HEK293 (cell line): ENCODE data around the gene KLRC1.
"Not testable (repeated sequence)": the region's sequence is repeated elsewhere in the genome, so short reads cannot be mapped to it uniquely, and the experiment has no call there.

Experiments used
- SALL2 ChIP-seq: fragments of 450-650 bp; formaldehyde crosslinking; IDR thresholded peaks from 2 replicates; pipeline ENCODE4 v1.5.0; 2017; ENCODE audit warnings: missing biosample characterization, mild to moderate bottlenecking, missing genetic modification characterization, borderline replicate concordance
- ZFP41 ChIP-seq: fragments of 450-650 bp; formaldehyde crosslinking; IDR thresholded peaks from 2 replicates; pipeline ENCODE4 v1.5.1; 2016; ENCODE audit warnings: missing biosample characterization, missing genetic modification characterization, borderline replicate concordance
- ZNF76 ChIP-seq: fragments of 450-650 bp; formaldehyde crosslinking; IDR thresholded peaks from 2 replicates; pipeline ENCODE4; 2016; ENCODE audit warnings: low read depth, missing biosample characterization, missing genetic modification characterization, borderline replicate concordance
- TF ChIP-seq, protein P1 (sequence below): fragments of 450-650 bp; IDR thresholded peaks from 2 replicates; pipeline ENCODE4 v1.5.1; 2018; ENCODE audit warnings: missing biosample characterization, mild to moderate bottlenecking, missing genetic modification characterization
- TF ChIP-seq, protein P2 (sequence below): IDR thresholded peaks from 2 replicates; pipeline ENCODE4 v1.6.1; 2011; ENCODE audit warnings: mild to moderate bottlenecking, low read depth, low read length, borderline replicate concordance
- TF ChIP-seq, protein P3 (sequence below): fragments of 450-650 bp; formaldehyde crosslinking; IDR thresholded peaks from 2 replicates; pipeline ENCODE4 v1.5.1; 2016; ENCODE audit warnings: missing biosample characterization, missing genetic modification characterization

DNA sequence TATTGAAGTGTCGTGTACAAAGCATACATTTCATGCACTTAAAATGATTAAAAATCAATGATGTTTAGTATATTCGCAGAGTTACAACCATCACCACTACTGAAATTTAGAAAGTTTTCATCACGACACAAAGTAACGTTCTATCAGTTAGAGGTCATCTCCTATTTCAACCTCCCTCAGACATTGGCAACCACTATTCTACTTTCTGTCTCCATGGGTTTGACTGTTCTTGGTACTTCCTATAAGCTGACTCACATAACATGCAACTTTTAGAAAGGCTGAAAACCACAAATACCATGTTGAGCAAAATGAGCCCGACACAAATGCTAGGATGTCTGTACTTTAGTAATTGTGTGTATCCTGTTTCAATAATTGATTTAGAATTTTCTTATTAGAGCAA lies 7.1 kb downstream of the KLRC1 start:
- not testable (repeated sequence) for TF ChIP-seq ZNF76 (tag by site-specific recombination); SALL2; ZFP41 (tag by site-specific recombination)
- TF ChIP-seq, protein P1, sequence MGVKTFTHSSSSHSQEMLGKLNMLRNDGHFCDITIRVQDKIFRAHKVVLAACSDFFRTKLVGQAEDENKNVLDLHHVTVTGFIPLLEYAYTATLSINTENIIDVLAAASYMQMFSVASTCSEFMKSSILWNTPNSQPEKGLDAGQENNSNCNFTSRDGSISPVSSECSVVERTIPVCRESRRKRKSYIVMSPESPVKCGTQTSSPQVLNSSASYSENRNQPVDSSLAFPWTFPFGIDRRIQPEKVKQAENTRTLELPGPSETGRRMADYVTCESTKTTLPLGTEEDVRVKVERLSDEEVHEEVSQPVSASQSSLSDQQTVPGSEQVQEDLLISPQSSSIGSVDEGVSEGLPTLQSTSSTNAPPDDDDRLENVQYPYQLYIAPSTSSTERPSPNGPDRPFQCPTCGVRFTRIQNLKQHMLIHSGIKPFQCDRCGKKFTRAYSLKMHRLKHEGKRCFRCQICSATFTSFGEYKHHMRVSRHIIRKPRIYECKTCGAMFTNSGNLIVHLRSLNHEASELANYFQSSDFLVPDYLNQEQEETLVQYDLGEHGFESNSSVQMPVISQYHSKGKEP (tag by site-specific recombination): not testable (repeated sequence)
- TF ChIP-seq, protein P2, sequence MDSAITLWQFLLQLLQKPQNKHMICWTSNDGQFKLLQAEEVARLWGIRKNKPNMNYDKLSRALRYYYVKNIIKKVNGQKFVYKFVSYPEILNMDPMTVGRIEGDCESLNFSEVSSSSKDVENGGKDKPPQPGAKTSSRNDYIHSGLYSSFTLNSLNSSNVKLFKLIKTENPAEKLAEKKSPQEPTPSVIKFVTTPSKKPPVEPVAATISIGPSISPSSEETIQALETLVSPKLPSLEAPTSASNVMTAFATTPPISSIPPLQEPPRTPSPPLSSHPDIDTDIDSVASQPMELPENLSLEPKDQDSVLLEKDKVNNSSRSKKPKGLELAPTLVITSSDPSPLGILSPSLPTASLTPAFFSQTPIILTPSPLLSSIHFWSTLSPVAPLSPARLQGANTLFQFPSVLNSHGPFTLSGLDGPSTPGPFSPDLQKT: not testable (repeated sequence)
- TF ChIP-seq, protein P3, sequence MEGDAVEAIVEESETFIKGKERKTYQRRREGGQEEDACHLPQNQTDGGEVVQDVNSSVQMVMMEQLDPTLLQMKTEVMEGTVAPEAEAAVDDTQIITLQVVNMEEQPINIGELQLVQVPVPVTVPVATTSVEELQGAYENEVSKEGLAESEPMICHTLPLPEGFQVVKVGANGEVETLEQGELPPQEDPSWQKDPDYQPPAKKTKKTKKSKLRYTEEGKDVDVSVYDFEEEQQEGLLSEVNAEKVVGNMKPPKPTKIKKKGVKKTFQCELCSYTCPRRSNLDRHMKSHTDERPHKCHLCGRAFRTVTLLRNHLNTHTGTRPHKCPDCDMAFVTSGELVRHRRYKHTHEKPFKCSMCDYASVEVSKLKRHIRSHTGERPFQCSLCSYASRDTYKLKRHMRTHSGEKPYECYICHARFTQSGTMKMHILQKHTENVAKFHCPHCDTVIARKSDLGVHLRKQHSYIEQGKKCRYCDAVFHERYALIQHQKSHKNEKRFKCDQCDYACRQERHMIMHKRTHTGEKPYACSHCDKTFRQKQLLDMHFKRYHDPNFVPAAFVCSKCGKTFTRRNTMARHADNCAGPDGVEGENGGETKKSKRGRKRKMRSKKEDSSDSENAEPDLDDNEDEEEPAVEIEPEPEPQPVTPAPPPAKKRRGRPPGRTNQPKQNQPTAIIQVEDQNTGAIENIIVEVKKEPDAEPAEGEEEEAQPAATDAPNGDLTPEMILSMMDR: not testable (repeated sequence)
